HEK293 (cell line): Measurements from ENCODE around the gene SUFU.

Source experiments
- ATF2 ChIP-seq: fragments of 450-650 bp; formaldehyde crosslinking; IDR thresholded peaks from 2 replicates; pipeline ENCODE4 v1.5.1; 2016; ENCODE audit warnings: missing biosample characterization, missing genetic modification characterization, low read depth
- CTCF ChIP-seq: fragments of 450-650 bp; formaldehyde crosslinking; IDR thresholded peaks from 2 replicates; pipeline ENCODE4 v1.5.1; 2016; ENCODE audit warnings: missing biosample characterization, missing genetic modification characterization
- INSM2 ChIP-seq: fragments of 450-650 bp; formaldehyde crosslinking; IDR thresholded peaks from 2 replicates; pipeline ENCODE4 v1.5.1; 2016; ENCODE audit warnings: missing biosample characterization, missing genetic modification characterization
- PRDM10 ChIP-seq: fragments of 450-650 bp; formaldehyde crosslinking; IDR thresholded peaks from 2 replicates; pipeline ENCODE4 v1.5.1; 2016; ENCODE audit warnings: missing biosample characterization, missing genetic modification characterization
- REST ChIP-seq: fragments of 450-650 bp; formaldehyde crosslinking; IDR thresholded peaks from 2 replicates; pipeline ENCODE4 v1.5.1; 2016; ENCODE audit warnings: missing biosample characterization, missing genetic modification characterization
- ZBTB11 ChIP-seq: fragments of 450-650 bp; formaldehyde crosslinking; conservative IDR thresholded peaks from 2 replicates; pipeline ENCODE4 v1.5.1; 2016; ENCODE audit warnings: low read depth, missing biosample characterization, missing genetic modification characterization
- ZNF214 ChIP-seq: fragments of 450-650 bp; formaldehyde crosslinking; IDR thresholded peaks from 2 replicates; pipeline ENCODE4 v1.5.1; 2017; ENCODE audit warnings: missing biosample characterization, mild to moderate bottlenecking, missing genetic modification characterization, borderline replicate concordance
- ZNF311 ChIP-seq: fragments of 450-650 bp; formaldehyde crosslinking; IDR thresholded peaks from 2 replicates; pipeline ENCODE4 v1.5.1; 2017; ENCODE audit warnings: missing biosample characterization, missing genetic modification characterization, borderline replicate concordance
- ZNF549 ChIP-seq: fragments of 450-650 bp; IDR thresholded peaks from 2 replicates; pipeline ENCODE4 v1.5.1; 2018; ENCODE audit warnings: missing biosample characterization, missing genetic modification characterization, mild to moderate bottlenecking, inconsistent platforms, moderate library complexity
- ZNF776 ChIP-seq: fragments of 450-650 bp; formaldehyde crosslinking; IDR thresholded peaks from 2 replicates; pipeline ENCODE4 v1.5.0; 2017; ENCODE audit warnings: missing biosample characterization, missing genetic modification characterization, borderline replicate concordance
- ZNF830 ChIP-seq: fragments of 450-650 bp; IDR thresholded peaks from 2 replicates; pipeline ENCODE4 v1.5.0; 2018; ENCODE audit warnings: missing biosample characterization, missing genetic modification characterization, low read depth, mild to moderate bottlenecking, moderate library complexity
- ZSCAN5A ChIP-seq: fragments of 450-650 bp; formaldehyde crosslinking; IDR thresholded peaks from 2 replicates; pipeline ENCODE4 v1.5.1; 2016; ENCODE audit warnings: missing biosample characterization, missing genetic modification characterization

- TF ChIP-seq REST (no peak), ZNF549 (tag by site-specific recombination) (no peak), ZNF214 (tag by site-specific recombination) (no peak), ATF2 (no peak), ZNF830 (tag by site-specific recombination) (no peak), ZSCAN5A (no peak), CTCF (no peak), PRDM10 (tag by site-specific recombination) (no peak), INSM2 (tag by site-specific recombination) (no peak), ZNF311 (tag by site-specific recombination) (no peak), ZBTB11 (tag by site-specific recombination) (no peak), ZNF776 (no peak)
Observed at GRCh38 chr10:102493771-102494170, 10.0 kb upstream of the SUFU start.
